MCF 10A (cell line): ENCODE data around the gene TCHHL1. TPM values are rescaled to one million over a fixed set of nuclear protein-coding genes. Genes with fewer than 3 reads are reported as not detected.

ENCODE experiments used
- BruUV-seq: library from RNA; stranded (reverse); fragments of 400-500 nt; replicated peaks from 2 replicates; lab custom pipeline; 2021; lab: Mats Ljungman, UMichigan
- CTCF ChIA-PET: fragments of 300-600 bp; sonication (Branson Sonifier 250); formaldehyde crosslinking; extraction: SDS; loops from one replicate; lab custom pipeline; 2021; ENCODE audit warnings: antibody characterized with exemption, inconsistent platforms; lab: Yijun Ruan, JAX
- POLR2A ChIA-PET: fragments of 300-600, 350-650 bp; sonication (Branson Sonifier 250); formaldehyde crosslinking; extraction: SDS; loops from one replicate; lab custom pipeline; 2020; ENCODE audit warnings: antibody characterized with exemption, inconsistent platforms; lab: Yijun Ruan, JAX
- DNase-seq: peaks from one replicate; pipeline ENCODE4 v3.0.0-alpha.2; 2018; ENCODE audit not compliant: unreplicated experiment
- H3K27ac Mint-ChIP-seq: one replicate; pipeline ENCODE4 v1.8.0; 2022; ENCODE audit warnings: mild to moderate bottlenecking, low read depth, mixed read lengths; ENCODE audit not compliant: unreplicated experiment
- H3K27me3 Mint-ChIP-seq: one replicate; pipeline ENCODE4 v1.8.0; 2022; ENCODE audit warnings: mixed read lengths; ENCODE audit not compliant: insufficient read depth, unreplicated experiment
- H3K36me3 Mint-ChIP-seq: one replicate; pipeline ENCODE4 v1.8.0; 2022; ENCODE audit warnings: mild to moderate bottlenecking, moderate library complexity, mixed read lengths; ENCODE audit not compliant: insufficient read depth, unreplicated experiment
- H3K4me1 Mint-ChIP-seq: one replicate; pipeline ENCODE4 v1.8.0; 2022; ENCODE audit warnings: mixed read lengths; ENCODE audit not compliant: insufficient read depth, unreplicated experiment
- H3K4me3 Mint-ChIP-seq: one replicate; pipeline ENCODE4 v1.8.0; 2022; ENCODE audit warnings: mild to moderate bottlenecking, moderate library complexity, mixed read lengths; ENCODE audit not compliant: unreplicated experiment
- H3K9me3 Mint-ChIP-seq: one replicate; pipeline ENCODE4 v1.8.0; 2022; ENCODE audit warnings: mixed read lengths; ENCODE audit not compliant: unreplicated experiment
- intact Hi-C: fragments of 100-400 bp; cut with micrococcal nuclease; formaldehyde crosslinking; loops from 2 replicates; pipeline ENCODE4 v1.14.1; 2022
- total RNA-seq: library from RNA; stranded (reverse); gene quantifications from 2 replicates; pipeline ENCODE4 v1.2.3, GENCODE V29; 2022
- TF ChIP-seq, protein P1 (sequence below): fragments of 200-600 bp; IDR thresholded peaks from one replicate; pipeline ENCODE4 v1.8.0; 2022; ENCODE audit warnings: antibody characterized with exemption, mild to moderate bottlenecking; ENCODE audit not compliant: unreplicated experiment

Gene TCHHL1
- total RNA-seq, 1 experiment from 2014 or later, result not detected

DNA sequence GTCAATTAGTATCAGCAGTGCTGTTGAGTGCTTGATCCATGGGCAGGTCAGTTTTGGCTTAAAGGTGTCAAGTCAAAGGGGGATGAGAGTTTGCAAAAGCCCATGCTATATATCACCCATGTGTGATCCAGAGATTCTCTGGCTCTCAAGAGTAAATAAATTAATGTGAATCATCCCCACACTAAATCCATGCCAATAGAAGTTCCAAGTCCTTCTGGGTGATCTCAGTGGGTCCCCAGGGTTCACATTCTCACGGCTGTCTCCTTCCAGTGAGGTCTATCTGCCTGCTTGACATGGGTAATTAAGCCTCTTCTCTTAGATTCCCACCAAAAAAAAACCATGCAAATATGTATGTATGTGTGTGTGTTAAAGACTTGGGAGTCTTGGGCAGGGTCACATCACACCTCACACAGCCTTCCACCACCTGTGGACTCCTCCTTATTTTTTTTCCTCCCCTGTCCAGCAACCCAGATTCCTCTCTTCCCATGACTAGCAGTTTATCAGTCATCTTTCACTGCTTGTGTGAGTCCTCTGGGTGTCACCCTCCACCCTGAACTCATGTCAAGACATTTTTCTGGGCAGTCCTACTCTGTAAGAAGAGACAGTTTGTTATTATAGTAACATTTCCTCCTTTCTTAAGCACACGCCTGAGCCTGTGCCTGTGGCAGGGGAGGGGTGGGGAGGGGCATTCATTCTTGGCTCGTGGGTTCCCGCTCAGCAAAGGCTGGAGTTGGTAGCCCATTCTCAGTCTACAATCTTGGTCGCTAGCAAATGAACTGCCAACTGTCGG is 37.8 kb downstream of the TCHHL1 start:
- Mint-ChIP-seq H3K4me3 (peak overlapping the region; percentile 54), H3K9me3 (no peaks in the 10 kb centered on the region), H3K4me1 (peaks cover 50% of the 10 kb centered on the region), H3K36me3 (peaks cover 7% of the 10 kb centered on the region), H3K27me3 (no peaks in the 10 kb centered on the region), H3K27ac (peak overlapping the region; percentile 98)
- ChIA-PET POLR2A (interaction anchor here (0.7 to 12.7 kb wide), 21 partner anchors 17 to 408 kb away, joined by 3 to 622 read pairs (median 9); partner anchors contain the start of genes S100A10 and S100A11), CTCF (interaction anchor here (0.5 to 19.4 kb wide), 28 partner anchors 14 to 493 kb away, joined by 3 to 517 read pairs (median 6); partner anchors contain the start of gene S100A11)
- peak; percentile 80 for DNase-seq
- intact Hi-C loops, result loop anchor here (1.0 to 5.0 kb wide), 2 partner anchors 176 to 391 kb away; no protein-coding TSS in a partner anchor
- BruUV-seq, result no TSS peak
- TF ChIP-seq, protein P1, sequence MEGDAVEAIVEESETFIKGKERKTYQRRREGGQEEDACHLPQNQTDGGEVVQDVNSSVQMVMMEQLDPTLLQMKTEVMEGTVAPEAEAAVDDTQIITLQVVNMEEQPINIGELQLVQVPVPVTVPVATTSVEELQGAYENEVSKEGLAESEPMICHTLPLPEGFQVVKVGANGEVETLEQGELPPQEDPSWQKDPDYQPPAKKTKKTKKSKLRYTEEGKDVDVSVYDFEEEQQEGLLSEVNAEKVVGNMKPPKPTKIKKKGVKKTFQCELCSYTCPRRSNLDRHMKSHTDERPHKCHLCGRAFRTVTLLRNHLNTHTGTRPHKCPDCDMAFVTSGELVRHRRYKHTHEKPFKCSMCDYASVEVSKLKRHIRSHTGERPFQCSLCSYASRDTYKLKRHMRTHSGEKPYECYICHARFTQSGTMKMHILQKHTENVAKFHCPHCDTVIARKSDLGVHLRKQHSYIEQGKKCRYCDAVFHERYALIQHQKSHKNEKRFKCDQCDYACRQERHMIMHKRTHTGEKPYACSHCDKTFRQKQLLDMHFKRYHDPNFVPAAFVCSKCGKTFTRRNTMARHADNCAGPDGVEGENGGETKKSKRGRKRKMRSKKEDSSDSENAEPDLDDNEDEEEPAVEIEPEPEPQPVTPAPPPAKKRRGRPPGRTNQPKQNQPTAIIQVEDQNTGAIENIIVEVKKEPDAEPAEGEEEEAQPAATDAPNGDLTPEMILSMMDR, result no peak

DNA sequence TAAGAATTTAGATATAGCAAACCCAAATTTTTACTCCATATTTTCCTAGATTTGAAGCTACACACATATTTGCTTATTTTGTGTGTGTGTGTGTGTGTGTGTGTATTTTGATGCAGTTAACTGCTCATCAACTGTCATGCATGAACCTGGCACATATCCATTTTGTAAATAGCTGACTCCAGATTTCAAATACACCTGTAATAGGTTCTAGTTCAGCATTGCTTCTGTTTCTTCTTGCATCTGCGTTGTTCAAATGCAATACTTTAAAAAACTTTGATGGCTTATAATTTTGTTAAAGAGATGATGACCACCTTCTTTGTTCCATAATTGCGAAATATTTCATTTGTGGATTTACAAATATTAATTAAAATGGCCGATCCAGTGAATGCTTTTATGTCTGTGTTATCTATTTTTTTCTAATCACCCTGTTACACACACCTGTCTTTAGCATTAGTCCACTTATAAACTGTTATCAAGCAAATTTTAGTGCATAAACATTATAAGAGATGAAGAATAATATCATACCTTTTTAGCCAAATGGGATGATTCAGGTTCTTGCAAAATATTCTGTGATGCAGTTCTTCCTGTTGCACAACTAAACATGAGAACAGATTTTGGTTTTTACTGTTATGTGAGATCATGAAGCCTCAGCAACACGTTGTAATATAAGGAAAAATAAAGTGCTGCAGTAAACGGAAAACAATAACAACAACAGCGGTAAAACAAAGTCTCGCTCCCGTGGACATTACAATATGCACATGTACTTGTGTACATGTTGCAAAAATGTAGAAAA is 39.4 kb downstream of the TCHHL1 start:
- DNase-seq, result peak; percentile 92
- CTCF ChIA-PET, result interaction anchor here (0.5 to 19.4 kb wide), 18 partner anchors 10 to 734 kb away, joined by 3 to 517 read pairs (median 4); partner anchors contain the start of gene S100A11
- TF ChIP-seq, protein P1, result no peak
- Mint-ChIP-seq H3K4me1 (peaks cover 56% of the 10 kb centered on the region), H3K4me3 (peak overlapping the region; percentile 62), H3K27ac (peak overlapping the region; percentile 98), H3K27me3 (no peaks in the 10 kb centered on the region), H3K36me3 (peaks cover 7% of the 10 kb centered on the region), H3K9me3 (no peaks in the 10 kb centered on the region)
- BruUV-seq, result no TSS peak
- intact Hi-C loops, result loop anchor here (2.0 to 5.0 kb wide), 3 partner anchors 49 to 393 kb away; partner anchors contain the start of gene S100A10
- POLR2A ChIA-PET, result interaction anchor here (0.6 to 12.7 kb wide), 34 partner anchors 12 to 409 kb away, joined by 3 to 622 read pairs (median 4); partner anchors contain the start of genes S100A10, S100A11, TCHH and THEM4

DNA sequence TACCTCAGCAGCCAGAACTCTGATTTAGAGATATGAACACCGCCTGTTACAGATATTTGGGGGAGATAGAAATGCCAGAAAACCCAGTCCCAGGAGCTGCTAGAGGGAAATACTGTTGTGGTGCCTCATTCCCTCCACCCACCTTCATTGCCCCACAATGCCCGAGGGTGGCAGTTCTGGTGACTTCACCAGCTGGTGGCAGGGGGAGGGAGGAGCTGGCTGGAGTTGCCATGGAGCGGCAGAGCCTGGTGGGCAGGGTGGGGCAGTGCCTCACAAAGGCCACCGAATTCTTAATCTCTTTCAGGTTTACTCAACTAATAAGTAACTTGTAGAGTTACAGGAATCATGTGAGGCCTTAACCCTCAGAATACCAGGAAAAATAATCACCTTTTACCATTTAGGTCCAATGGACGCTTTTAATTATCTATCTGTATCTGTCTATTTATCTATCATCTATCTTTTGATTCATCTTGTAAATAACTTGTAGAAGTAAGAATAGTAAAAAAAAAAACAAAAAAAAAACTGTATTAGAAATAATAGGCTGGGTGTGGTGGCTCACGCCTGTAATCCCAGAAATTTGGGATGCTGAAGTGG is 40.4 kb downstream of the TCHHL1 start:
- ChIA-PET POLR2A (interaction anchor here (0.6 to 12.7 kb wide), 35 partner anchors 11 to 402 kb away, joined by 3 to 622 read pairs (median 6); partner anchors contain the start of genes S100A10, S100A11 and THEM4), CTCF (interaction anchor here (0.6 to 19.4 kb wide), 15 partner anchors 9 to 1595 kb away, joined by 3 to 517 read pairs (median 4); partner anchors contain the start of gene S100A11)
- peak overlapping the region; percentile 62 for H3K4me3 Mint-ChIP-seq
- H3K9me3 Mint-ChIP-seq, result no peaks in the 10 kb centered on the region
- TSS peak; percentile 91 for BruUV-seq
- peaks cover 56% of the 10 kb centered on the region for H3K4me1 Mint-ChIP-seq
- DNase-seq, result peak; percentile 97
- peaks cover 7% of the 10 kb centered on the region for H3K36me3 Mint-ChIP-seq
- intact Hi-C loops, result loop anchor here (1.0 to 5.0 kb wide), 3 partner anchors 12 to 56 kb away; partner anchors contain the start of gene S100A10
- TF ChIP-seq, protein P1, result no peak
- no peaks in the 10 kb centered on the region for H3K27me3 Mint-ChIP-seq
- H3K27ac Mint-ChIP-seq, result peak overlapping the region; percentile 98
